ENCODE results near the gene DTYMK. TPM values are rescaled to one million over a fixed set of nuclear protein-coding genes. Genes with fewer than 3 reads are reported as not detected.
"Not testable (repeated sequence)": the region's sequence is repeated elsewhere in the genome, so short reads cannot be mapped to it uniquely, and the experiment has no call there.

DTYMK gene
- total RNA-seq, 1 donor from 2014 or later: 35.0 TPM

GRCh38 chr2:241670333-241671110 lies 16.1 kb downstream of the DTYMK start:
- Mint-ChIP-seq H3K4me3 (no peak overlapping the region), H3K9me3 (no peaks in the 10 kb centered on the region), H3K4me1 (peaks cover 13% of the 10 kb centered on the region), H3K27me3 (ENCODE audit: low read depth) (no peaks in the 10 kb centered on the region), H3K27ac (no peak overlapping the region), H3K36me3 (peaks cover 11% of the 10 kb centered on the region)
- TF ChIP-seq CTCF (IDR thresholded peaks at IDR 0.05; ENCODE audit: unreplicated experiment): no peak
- no peak for DNase-seq (ENCODE audit: low spot score in 2 of 2, unreplicated experiment in 2 of 2)

GRCh38 chr2:241668839-241669238 lies 17.8 kb downstream of the DTYMK start:
- no peak for DNase-seq (ENCODE audit: low spot score in 2 of 2, unreplicated experiment in 2 of 2)
- Mint-ChIP-seq H3K4me1 (peaks cover 17% of the 10 kb centered on the region), H3K27ac (no peak overlapping the region), H3K4me3 (no peak overlapping the region), H3K9me3 (no peaks in the 10 kb centered on the region), H3K27me3 (ENCODE audit: low read depth) (no peaks in the 10 kb centered on the region), H3K36me3 (peaks cover 11% of the 10 kb centered on the region)
- TF ChIP-seq CTCF (IDR thresholded peaks at IDR 0.05; ENCODE audit: unreplicated experiment): no peak

GRCh38 chr2:241668354-241668753 lies 18.3 kb downstream of the DTYMK start:
- no peak overlapping the region for H3K4me3 Mint-ChIP-seq
- H3K36me3 Mint-ChIP-seq: peaks cover 10% of the 10 kb centered on the region
- no peaks in the 10 kb centered on the region for H3K9me3 Mint-ChIP-seq
- H3K27me3 Mint-ChIP-seq (ENCODE audit: low read depth): no peaks in the 10 kb centered on the region
- H3K27ac Mint-ChIP-seq: no peak overlapping the region
- DNase-seq (ENCODE audit: low spot score in 2 of 2, unreplicated experiment in 2 of 2): no peak
- no peak for TF ChIP-seq CTCF (IDR thresholded peaks at IDR 0.05; ENCODE audit: unreplicated experiment)
- H3K4me1 Mint-ChIP-seq: peaks cover 17% of the 10 kb centered on the region

DNA sequence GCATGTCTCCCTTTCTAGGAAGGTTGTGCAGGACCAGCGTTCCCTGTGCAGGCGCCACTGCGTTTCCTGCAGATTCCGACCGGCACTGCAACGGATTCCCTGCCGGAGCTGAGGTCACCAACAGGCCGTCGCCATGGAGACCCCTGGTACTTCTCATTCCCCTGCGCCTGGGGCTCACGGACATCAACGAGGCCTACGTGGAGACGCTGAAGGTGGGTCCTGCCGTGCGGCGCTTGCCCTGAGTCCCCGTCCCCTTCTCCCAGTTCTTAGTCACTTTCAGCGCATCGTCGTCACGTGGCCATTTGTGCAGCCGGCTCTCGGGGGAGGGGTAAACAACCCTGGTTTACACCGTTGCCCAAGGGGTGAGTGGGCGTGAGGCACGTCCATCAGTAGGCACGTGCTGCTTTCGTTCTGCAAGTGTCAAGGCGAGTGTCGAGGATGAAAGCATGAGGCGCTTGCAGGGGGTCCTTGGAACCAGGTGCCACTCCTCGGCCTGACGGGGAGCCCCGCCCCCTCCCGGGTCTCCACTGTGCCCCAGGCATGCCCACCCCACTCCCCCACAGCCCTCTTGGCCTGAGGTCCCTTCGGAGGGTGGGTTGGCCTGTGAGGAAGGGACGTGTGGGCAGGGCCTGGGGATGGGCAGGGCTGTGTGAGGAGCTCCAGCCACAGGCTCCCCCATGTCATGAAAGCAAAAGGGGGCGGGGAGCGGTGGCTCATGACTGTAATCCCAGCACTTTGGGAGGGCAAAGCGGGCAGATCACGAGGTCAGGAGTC lies 19.8 kb downstream of the DTYMK start:
- no peaks in the 10 kb centered on the region for H3K27me3 Mint-ChIP-seq (ENCODE audit: low read depth)
- H3K4me3 Mint-ChIP-seq: peak overlapping the region; percentile 38
- peak overlapping the region; percentile 83 for H3K27ac Mint-ChIP-seq
- peaks cover 17% of the 10 kb centered on the region for H3K4me1 Mint-ChIP-seq
- TF ChIP-seq CTCF (IDR thresholded peaks at IDR 0.05; ENCODE audit: unreplicated experiment): no peak
- DNase-seq (ENCODE audit: low spot score in 2 of 2, unreplicated experiment in 2 of 2): peak; percentile 56 to 67
- H3K9me3 Mint-ChIP-seq: no peaks in the 10 kb centered on the region
- H3K36me3 Mint-ChIP-seq: peaks cover 9% of the 10 kb centered on the region

- Mint-ChIP-seq H3K4me1 (peaks cover 17% of the 10 kb centered on the region), H3K4me3 (no peak overlapping the region), H3K27me3 (ENCODE audit: low read depth) (no peaks in the 10 kb centered on the region), H3K9me3 (no peaks in the 10 kb centered on the region), H3K27ac (peak overlapping the region; percentile 83), H3K36me3 (peaks cover 5% of the 10 kb centered on the region)
- no peak for DNase-seq (ENCODE audit: low spot score in 2 of 2, unreplicated experiment in 2 of 2)
- no peak for TF ChIP-seq CTCF (IDR thresholded peaks at IDR 0.05; ENCODE audit: unreplicated experiment)
Measured at GRCh38 chr2:241665731-241666440, 20.7 kb downstream of the DTYMK start.

GRCh38 chr2:241662731-241663130 lies 23.9 kb downstream of the DTYMK start:
- not testable (repeated sequence) for H3K27me3 Mint-ChIP-seq (ENCODE audit: low read depth); DNase-seq (ENCODE audit: low spot score in 2 of 2, unreplicated experiment in 2 of 2); H3K9me3 Mint-ChIP-seq; H3K4me3 Mint-ChIP-seq; H3K27ac Mint-ChIP-seq
- Mint-ChIP-seq H3K4me1 (peaks cover 17% of the 10 kb centered on the region), H3K36me3 (peaks cover 16% of the 10 kb centered on the region)
